Measurements from ENCODE around the gene MGLL. TPM values are rescaled to one million over a fixed set of nuclear protein-coding genes. Genes with fewer than 3 reads are reported as not detected.

MGLL gene
- total RNA-seq, 4 donors from 2014 or later = 37.9 to 54.3 (median 45.2) TPM

DNA sequence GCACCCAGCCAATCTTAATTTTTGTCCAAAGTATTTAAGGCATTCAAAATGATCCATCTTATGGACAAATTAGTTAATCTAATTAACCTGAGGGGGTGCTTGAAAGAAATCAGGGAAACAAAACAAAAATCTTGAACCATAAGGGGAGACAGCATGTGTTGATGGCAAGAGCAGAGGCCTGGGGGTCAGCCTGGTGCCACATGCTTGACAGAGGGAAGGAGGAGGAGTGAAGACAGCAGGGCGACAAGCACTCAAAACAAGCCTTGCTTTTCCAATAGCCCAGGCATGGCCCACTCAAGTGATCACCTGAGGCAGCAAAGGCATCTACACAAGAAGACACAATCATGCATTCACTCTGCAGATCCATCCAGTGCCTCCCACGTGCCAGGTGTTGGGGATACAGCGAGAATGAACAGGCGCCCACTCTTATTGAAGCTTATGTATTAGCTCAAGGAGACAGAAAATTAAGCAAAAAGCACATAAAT, 25.0 kb upstream of the MGLL start:
- no peaks in the 10 kb centered on the region for H3K9me3 ChIP-seq
- peaks cover 12% of the 10 kb centered on the region for H3K4me1 ChIP-seq
- H3K27me3 ChIP-seq = no peaks in the 10 kb centered on the region
- no peaks in the 10 kb centered on the region for H3K36me3 ChIP-seq
- no peak overlapping the region for H3K27ac ChIP-seq
- TF ChIP-seq POLR2AphosphoS5 (IDR thresholded peaks at IDR 0.05) (no peak), EP300 (IDR thresholded peaks at IDR 0.05) (no peak), POLR2A (IDR thresholded peaks at IDR 0.05) (no peak)
- TF ChIP-seq, protein P1, sequence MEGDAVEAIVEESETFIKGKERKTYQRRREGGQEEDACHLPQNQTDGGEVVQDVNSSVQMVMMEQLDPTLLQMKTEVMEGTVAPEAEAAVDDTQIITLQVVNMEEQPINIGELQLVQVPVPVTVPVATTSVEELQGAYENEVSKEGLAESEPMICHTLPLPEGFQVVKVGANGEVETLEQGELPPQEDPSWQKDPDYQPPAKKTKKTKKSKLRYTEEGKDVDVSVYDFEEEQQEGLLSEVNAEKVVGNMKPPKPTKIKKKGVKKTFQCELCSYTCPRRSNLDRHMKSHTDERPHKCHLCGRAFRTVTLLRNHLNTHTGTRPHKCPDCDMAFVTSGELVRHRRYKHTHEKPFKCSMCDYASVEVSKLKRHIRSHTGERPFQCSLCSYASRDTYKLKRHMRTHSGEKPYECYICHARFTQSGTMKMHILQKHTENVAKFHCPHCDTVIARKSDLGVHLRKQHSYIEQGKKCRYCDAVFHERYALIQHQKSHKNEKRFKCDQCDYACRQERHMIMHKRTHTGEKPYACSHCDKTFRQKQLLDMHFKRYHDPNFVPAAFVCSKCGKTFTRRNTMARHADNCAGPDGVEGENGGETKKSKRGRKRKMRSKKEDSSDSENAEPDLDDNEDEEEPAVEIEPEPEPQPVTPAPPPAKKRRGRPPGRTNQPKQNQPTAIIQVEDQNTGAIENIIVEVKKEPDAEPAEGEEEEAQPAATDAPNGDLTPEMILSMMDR (IDR thresholded peaks at IDR 0.05) = no peak
- WGBS = 94% methylated on average over 4 of the region's 4 CpGs
- no peak overlapping the region for H3K4me3 ChIP-seq
- DNase-seq (ENCODE audit: low spot score in 2 of 2) = no peak

DNA sequence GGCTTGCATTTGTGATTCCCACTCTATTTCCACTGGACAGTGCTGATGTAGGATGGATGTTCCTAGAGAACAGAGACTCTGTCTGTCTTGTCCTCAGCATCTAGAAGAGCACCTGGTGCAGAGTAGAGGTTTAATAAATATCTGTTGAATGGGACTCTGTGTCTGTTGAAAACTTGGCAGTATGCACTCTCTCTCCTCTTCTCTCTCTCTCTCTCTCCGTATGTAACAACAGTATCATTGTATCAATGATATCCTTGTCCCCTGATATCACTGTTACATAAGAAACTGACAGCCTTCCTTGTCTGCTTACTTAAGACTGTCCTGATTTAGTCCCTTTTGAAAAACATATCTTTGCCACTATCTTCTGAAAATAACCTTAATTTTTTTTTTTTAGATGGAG, 24.3 kb upstream of the MGLL start:
- no peak overlapping the region for H3K27ac ChIP-seq
- no peak overlapping the region for H3K4me3 ChIP-seq
- DNase-seq (ENCODE audit: low spot score in 2 of 2) = no peak
- H3K36me3 ChIP-seq = no peaks in the 10 kb centered on the region
- H3K9me3 ChIP-seq = no peaks in the 10 kb centered on the region
- no peaks in the 10 kb centered on the region for H3K27me3 ChIP-seq
- WGBS = 69% methylated on average over 1 of the region's 1 CpG
- peaks cover 12% of the 10 kb centered on the region for H3K4me1 ChIP-seq
- TF ChIP-seq POLR2A (IDR thresholded peaks at IDR 0.05) = no peak

DNA sequence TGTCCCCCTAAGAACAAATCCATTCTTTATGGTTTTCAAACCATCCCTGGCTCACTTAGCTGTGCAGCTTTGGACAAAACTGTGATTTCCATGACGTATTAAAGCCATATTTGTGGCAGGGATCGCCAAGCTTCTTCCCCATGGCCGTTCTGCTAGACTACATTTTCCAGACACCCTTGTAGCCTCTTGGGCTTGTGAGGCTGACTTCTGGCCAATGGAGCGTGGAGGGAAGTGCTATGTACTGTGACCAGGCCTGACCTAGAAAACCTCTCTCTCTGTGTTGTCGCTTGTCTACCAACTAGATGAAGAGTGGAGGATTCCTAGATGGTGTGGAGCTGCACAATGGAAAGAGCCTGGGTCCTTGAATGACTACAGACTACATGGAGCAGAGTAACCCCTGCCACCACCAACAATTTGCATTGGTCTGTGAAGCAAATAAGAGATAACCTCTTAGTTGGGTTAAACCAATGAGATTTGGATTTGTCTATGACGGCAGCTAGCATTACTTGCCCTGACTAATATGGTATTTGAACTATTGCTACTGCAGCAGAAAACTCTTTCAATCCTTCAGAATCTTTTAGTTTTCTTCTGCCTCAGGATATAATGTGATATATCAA, 22.1 kb upstream of the MGLL start:
- no peak for DNase-seq (ENCODE audit: low spot score in 2 of 2)
- 90% methylated on average over 6 of the region's 6 CpGs for WGBS

DNA sequence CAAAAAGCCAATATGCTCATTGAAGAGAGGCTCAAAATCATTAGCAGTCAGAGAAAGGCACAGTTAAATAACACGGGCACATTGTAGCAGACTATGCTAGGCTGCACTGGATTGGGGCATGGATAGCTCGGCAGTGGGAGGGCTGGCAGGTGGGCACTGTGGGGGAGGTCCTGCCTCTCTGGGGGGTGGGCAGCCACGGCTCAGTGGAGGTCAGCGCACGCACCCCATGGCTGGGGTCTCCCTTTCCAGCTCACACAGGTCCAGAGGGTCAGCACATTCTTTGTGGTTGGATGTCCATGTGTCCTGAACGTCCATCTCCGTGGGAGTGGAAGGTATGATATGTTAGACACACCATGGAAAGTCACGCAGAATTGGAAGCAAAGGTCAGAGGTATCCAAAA, 18.4 kb upstream of the MGLL start:
- DNase-seq (ENCODE audit: low spot score in 2 of 2) = no peak
- 86% methylated on average over 8 of the region's 8 CpGs for WGBS
- Histone ChIP-seq H3K4me3 (no peak overlapping the region), H3K27me3 (no peaks in the 10 kb centered on the region), H3K4me1 (no peaks in the 10 kb centered on the region), H3K36me3 (no peaks in the 10 kb centered on the region), H3K27ac (no peak overlapping the region), H3K9me3 (no peaks in the 10 kb centered on the region)
- TF ChIP-seq POLR2A (IDR thresholded peaks at IDR 0.05) = no peak
- no peak for TF ChIP-seq POLR2AphosphoS5 (IDR thresholded peaks at IDR 0.05)
- TF ChIP-seq, protein P1 (IDR thresholded peaks at IDR 0.05) = no peak
- TF ChIP-seq EP300 (IDR thresholded peaks at IDR 0.05) = no peak

More for the DNA sequence above, 22.1 kb upstream of the MGLL start:
- no peak overlapping the region for H3K27ac ChIP-seq
- H3K9me3 ChIP-seq = no peaks in the 10 kb centered on the region
- H3K4me1 ChIP-seq = peaks cover 12% of the 10 kb centered on the region
- no peaks in the 10 kb centered on the region for H3K36me3 ChIP-seq
- no peak overlapping the region for H3K4me3 ChIP-seq
- H3K27me3 ChIP-seq = no peaks in the 10 kb centered on the region
- no peak for TF ChIP-seq EP300 (IDR thresholded peaks at IDR 0.05)
- TF ChIP-seq, protein P1 (IDR thresholded peaks at IDR 0.05) = no peak
- no peak for TF ChIP-seq POLR2AphosphoS5 (IDR thresholded peaks at IDR 0.05)
- TF ChIP-seq POLR2A (IDR thresholded peaks at IDR 0.05) = no peak

DNA sequence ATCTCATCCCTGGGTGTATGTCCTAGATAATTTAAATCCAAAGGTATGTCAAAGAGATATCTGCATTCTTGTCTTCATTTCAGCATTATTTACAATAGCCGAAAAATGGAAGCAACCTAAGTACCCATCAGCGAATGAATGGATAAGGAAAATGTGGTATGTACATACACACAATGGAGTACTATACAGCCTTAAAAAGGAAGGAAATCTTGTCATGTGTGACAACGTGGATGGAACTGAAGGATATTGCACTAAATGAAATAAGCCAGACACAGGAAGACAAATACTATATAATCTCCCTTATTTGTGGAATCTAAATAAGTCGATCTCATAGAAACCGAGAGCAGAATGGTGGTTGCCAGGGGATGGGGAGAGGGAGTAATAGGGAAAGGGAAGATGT, 16.8 kb upstream of the MGLL start:
- Histone ChIP-seq H3K4me1 (no peaks in the 10 kb centered on the region), H3K9me3 (no peaks in the 10 kb centered on the region), H3K36me3 (no peaks in the 10 kb centered on the region), H3K27me3 (no peaks in the 10 kb centered on the region), H3K27ac (no peak overlapping the region), H3K4me3 (no peak overlapping the region)
- TF ChIP-seq, protein P1 (IDR thresholded peaks at IDR 0.05) = no peak
- TF ChIP-seq EP300 (IDR thresholded peaks at IDR 0.05) = no peak
- TF ChIP-seq POLR2A (IDR thresholded peaks at IDR 0.05) = no peak
- no peak for TF ChIP-seq POLR2AphosphoS5 (IDR thresholded peaks at IDR 0.05)
- DNase-seq (ENCODE audit: low spot score in 2 of 2) = no peak
- 91% methylated on average over 5 of the region's 5 CpGs for WGBS

Data from suprapubic skin (tissue), 4 donors.